NCI-H345 (cell line): Measurements from ENCODE around the gene UVRAG.
"Not testable (repeated sequence)": the region's sequence is repeated elsewhere in the genome, so short reads cannot be mapped to it uniquely, and the experiment has no call there.

Source experiments
- DNase-seq: peaks from one replicate; lab custom pipeline; 2025; lab: John Stamatoyannopoulos, UW

UVRAG gene

DNA sequence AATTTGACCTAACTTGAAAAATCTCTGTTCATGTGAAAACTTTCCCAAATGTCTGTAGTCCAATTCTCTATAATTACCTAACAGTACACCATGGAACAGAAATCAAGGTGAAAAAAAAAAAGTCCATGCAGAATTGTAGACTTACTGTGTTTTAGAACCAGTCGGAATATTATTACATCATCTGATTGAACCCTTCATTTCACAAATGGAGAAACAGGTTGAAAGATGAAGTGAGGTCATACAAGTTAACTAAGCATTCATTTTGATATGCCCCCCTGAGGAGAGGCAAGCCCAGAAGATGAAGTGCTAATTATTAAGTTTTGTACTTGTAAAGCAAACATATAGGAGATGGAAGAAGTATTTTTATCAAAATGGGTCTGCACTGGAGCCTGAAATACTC, 211.9 kb downstream of the UVRAG start:
- DNase-seq: no peak

- no peak for DNase-seq
Observed at GRCh38 chr11:76030286-76030685, 215.3 kb downstream of the UVRAG start.

DNA sequence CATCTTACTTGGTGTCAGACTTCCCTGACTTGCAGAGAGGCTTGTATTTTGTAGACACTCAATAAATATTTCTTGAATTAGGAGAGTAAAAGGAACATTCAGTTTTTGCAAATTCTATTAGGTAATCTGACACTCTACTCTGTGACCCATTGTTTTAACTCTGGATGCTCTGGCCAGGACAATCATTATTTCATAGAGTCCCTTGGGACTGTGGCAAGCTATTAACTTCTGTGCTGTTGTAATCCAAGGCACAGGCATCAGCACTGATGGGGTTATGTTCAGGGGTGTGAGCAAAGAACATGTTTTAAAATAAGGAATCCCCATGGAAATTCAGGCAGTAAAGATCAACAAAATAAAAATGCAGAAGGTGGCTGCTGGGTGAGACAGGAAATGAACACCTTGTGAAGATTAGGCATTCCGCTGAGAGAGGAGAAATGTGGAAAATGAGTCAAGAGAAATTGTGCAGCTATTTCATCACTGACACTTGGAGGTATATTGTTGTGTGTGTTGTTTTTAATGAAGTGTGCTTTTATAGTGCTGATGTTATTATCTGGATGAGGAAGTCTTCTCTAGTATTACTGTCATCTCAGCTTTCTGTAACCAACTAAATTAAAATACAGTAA, 216.1 kb downstream of the UVRAG start:
- no peak for DNase-seq

- DNase-seq: no peak
Observed at GRCh38 chr11:76033699-76034098, 218.7 kb downstream of the UVRAG start.

DNA sequence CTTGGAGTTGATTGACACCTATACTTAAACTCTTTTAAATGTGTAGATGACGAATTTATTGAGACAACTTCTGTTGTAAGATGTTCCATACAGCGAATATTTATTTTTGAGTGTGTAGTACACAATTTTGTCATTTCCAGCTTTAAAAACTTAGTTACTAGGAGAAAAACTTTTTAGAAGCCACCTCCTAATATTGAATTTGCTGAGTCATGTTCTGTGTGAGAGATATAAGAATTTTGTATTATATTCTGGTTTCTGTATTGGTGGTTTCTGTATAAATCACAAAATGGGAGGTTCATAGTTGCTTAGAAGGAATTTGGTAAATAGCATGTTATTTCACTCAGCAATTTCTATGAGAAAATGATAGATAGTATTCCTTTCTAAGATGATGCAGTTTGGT, 220.0 kb downstream of the UVRAG start:
- no peak for DNase-seq

DNA sequence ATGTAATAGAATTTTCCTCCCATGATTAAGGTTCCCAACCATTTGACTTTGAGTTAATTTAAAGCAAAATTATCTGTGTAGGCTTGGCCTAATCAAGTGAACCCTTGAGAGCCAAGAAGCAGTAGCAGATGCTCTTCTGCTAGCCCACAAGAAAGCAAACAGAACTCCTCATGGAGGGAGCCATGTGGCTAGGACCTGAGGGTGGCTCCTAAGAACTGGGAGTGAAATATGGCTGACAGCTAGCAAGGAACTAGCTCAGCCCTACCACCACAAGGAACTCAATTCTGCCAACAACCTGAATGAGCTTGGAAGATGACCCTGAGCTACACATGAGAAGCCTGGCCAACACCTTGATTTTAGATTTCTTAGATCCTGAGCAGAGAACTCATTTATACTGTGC, 223.6 kb downstream of the UVRAG start:
- no peak for DNase-seq

DNA sequence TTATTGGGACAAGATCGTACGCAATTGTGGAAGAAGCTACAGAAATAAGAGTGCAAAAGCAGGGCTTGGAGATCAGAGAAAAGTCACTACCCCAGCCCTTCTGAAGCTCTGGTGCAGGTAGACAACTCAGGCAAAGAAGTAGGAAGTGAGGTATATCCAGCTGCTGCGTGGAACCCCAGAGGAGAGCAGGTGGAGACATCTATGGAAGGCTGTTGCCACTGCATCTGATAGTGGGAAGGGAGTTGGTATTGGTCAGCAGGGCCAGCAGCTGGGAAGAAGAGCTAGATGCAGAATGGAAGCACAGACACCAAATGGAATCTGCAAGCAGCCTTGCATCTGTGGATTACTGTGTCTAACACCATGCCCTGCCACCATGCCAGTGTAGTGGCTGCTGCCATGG, 226.2 kb downstream of the UVRAG start:
- no peak for DNase-seq

GRCh38 chr11:76044750-76045320, 229.8 kb downstream of the UVRAG start:
- DNase-seq: no peak

GRCh38 chr11:76047231-76047630, 232.2 kb downstream of the UVRAG start:
- no peak for DNase-seq

GRCh38 chr11:76047766-76048165, 232.8 kb downstream of the UVRAG start:
- no peak for DNase-seq

DNA sequence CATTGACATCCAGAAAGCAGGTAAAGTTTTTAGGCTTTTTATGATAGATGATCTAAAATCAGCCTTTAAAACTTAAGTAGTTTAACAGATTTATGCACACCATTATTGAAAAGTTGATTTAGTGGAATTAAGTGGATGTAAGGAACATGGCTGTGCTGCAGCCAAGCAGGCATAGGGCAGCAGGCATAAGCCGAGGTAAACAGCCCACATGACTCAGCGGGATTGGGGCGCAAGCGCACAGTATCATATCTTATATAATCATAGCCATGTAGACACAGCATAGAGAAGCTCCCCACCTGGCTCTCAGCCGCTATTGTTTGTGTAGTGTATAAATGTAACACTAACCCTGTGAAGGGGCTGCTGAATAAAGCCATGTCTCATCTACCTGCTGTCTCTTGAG, 233.8 kb downstream of the UVRAG start:
- peak; percentile 30 for DNase-seq

- no peak for DNase-seq
Observed at GRCh38 chr11:76049511-76049910, 234.5 kb downstream of the UVRAG start.

GRCh38 chr11:76051937-76052336, 236.9 kb downstream of the UVRAG start:
- no peak for DNase-seq

GRCh38 chr11:76054330-76054729, 239.3 kb downstream of the UVRAG start:
- DNase-seq: no peak

DNA sequence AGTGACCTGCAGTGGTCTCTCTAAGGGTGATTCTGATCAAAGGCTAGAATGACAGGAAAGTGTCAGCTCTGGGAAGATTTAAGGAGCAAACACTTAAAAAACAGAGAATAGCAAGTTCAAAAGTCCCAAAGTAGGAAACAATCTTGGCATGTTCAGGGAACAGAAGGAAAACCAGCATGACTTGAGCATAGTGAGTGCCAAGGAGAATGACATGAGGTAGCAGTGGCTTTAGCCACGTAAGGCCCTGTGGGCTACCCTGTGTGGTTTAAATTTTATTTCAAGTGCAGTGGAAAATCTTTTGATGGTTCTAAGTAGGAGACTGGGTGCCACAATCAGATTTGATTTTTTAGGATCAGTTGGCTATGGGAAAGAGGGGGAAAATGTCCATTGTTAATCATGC, 241.9 kb downstream of the UVRAG start:
- DNase-seq: no peak

DNA sequence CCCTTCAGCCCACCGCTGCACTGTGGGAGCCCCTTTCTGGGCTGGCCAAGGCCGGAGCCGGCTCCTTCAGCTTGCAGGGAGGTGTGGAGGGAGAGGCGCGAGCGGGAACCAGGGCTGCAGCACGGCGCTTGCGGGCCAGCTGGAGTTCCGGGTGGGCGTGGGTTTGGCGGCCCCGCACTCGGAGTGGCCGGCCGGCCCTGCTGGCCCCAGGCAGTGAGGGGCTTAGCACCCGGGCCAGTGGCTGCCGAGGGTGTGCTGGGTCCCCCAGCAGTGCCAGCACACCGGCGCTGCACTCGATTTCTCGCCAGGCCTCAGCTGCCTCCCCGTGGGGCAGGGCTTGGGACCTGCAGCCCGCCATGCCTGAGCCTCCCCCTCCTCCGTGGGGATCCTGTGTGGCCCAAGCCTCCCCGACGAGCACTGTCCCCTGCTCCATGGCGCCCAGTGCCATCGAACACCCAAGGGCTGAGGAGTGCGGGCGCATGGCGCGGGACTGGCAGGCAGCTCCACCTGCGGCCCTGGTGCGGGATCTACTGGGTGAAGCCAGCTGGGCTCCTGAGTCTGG, 245.5 kb downstream of the UVRAG start:
- not testable (repeated sequence) for DNase-seq

GRCh38 chr11:76062733-76063132, 247.7 kb downstream of the UVRAG start:
- DNase-seq: no peak

GRCh38 chr11:76064192-76064591, 249.2 kb downstream of the UVRAG start:
- no peak for DNase-seq

DNA sequence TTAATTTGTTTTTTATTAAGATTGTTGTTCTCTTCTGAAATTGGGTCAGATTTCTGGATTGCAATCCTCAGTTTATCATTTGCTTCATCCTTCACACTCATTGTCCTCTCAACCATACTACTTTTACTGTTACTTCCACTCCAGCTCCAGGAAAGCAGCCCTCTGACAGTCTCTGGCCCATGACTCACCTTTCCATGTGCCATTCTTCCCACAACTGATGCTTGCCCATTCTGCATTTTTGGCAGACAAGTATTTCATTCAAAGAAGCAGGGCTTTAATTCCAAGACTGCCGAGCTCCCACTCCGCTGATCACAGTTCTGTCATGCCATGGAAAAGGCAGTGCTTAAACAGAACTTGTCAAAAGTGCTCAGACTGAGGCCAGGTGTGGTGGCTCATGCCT, 252.1 kb downstream of the UVRAG start:
- no peak for DNase-seq

DNA sequence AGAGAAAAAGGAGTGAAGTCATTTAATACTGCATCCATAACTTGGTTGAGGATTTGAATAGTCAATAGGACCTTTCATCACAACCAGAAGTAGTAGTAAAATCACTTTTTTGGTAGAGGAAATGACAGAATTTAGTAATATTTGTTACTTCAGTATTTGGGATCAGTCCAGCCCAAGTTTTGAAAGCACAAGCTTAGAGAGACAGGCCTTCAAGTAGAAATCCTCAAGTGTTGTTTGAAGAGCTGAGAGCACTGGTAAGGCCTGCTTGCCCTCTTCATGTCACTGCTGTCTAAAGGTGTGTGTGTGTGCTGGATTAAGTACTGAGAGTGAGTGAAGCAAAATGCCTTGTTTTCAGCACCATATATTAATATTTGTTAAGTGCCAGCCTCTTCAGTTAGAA, 254.0 kb downstream of the UVRAG start:
- no peak for DNase-seq

- DNase-seq: no peak
Observed at GRCh38 chr11:76071090-76071489, 256.1 kb downstream of the UVRAG start.

- DNase-seq: no peak
Observed at GRCh38 chr11:76073724-76074123, 258.7 kb downstream of the UVRAG start.

DNA sequence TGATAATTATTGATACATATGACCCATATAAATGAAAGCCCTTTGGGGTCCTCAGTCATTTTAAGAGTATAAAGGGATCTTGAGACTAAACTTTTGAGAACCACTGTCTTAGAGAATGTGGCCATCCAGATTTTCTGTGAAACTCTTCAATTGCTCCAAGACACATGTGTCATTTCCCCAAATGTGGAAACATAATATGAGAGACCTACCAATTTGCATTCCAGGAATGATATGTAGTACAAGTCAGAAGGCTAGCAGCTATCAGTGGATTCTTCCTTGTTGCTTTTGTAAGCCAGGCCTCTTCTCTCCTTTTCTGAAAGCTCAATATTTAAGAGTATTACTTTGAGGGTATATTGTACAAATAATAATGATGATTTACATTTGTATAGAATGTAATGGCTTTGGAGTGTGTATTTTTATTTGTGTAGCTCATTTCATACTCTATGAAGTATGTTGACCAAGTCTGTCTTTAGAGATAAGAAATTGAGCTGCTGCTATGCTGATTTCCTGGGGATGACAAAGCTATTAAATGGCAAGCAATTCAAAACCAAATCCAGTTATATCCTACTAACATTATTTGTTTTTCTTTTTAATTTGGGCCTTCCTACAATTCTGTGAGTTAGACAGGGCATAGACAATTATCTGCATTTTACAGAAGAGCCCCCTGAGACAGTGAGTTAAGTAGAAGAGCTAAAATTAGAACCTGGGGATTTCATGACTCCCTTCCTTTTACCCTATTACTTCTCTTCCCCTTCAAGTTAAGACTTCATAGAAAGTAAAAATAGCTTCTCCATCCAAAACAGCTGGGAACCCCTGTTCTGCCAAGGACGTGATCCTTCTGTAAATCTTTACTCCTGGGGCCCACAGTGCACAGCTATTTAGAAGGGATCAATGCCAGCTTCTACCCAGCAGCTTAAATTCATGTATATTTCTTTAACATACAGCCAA, 259.4 kb downstream of the UVRAG start:
- DNase-seq: no peak
